ENCODE results near the gene CLDN12.

The CLDN12 gene

DNA sequence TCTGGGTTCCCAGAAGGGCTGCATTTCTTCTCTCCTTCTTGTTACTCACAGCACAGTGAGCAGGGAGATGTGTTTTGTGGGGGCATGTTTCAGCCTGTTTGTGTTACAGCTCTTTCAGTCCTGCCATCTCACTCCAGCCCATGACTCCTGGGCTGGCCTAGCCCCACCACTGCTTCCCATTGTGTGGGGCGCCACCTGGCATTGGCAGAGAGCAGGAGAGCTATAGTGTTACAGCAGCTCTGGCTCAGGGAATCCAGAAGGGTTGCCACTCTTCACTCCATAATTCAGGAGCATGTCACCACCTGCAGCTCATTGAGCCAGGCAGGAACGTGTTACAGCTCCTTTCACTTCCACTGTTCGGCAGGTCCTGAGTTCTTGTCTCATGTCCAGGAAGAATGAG is 30.0 kb downstream of the CLDN12 start:
- H3K27ac ChIP-seq (ENCODE audit: low read length), result no peak overlapping the region
- H3K9me3 ChIP-seq (replicated peaks; ENCODE audit: insufficient read depth, low read length), result no peaks in the 10 kb centered on the region
- H3K4me2 ChIP-seq (ENCODE audit: low read depth, low read length), result no peak overlapping the region
- TF ChIP-seq EZH2 (optimal IDR thresholded peaks at IDR 0.05; ENCODE audit: low read depth, low read length) (no peak), EZH2phosphoT487 (IDR thresholded peaks at IDR 0.05; ENCODE audit: low read length) (no peak)
- TF ChIP-seq, protein P1, sequence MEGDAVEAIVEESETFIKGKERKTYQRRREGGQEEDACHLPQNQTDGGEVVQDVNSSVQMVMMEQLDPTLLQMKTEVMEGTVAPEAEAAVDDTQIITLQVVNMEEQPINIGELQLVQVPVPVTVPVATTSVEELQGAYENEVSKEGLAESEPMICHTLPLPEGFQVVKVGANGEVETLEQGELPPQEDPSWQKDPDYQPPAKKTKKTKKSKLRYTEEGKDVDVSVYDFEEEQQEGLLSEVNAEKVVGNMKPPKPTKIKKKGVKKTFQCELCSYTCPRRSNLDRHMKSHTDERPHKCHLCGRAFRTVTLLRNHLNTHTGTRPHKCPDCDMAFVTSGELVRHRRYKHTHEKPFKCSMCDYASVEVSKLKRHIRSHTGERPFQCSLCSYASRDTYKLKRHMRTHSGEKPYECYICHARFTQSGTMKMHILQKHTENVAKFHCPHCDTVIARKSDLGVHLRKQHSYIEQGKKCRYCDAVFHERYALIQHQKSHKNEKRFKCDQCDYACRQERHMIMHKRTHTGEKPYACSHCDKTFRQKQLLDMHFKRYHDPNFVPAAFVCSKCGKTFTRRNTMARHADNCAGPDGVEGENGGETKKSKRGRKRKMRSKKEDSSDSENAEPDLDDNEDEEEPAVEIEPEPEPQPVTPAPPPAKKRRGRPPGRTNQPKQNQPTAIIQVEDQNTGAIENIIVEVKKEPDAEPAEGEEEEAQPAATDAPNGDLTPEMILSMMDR (IDR thresholded peaks at IDR 0.05; ENCODE audit: low read length), result no peak
- DNase-seq, result no peak
- H3K27me3 ChIP-seq (replicated peaks; ENCODE audit: insufficient read depth, low read length), result no peaks in the 10 kb centered on the region
- no peaks in the 10 kb centered on the region for H3F3A ChIP-seq (ENCODE audit: insufficient read depth, low read length)
- H3K4me1 ChIP-seq (ENCODE audit: low read length), result no peaks in the 10 kb centered on the region
- H3K4me3 ChIP-seq (ENCODE audit: low read length), result no peak overlapping the region
- H3K9me2 ChIP-seq (replicated peaks; ENCODE audit: insufficient read depth, low read length), result no peaks in the 10 kb centered on the region
- H4K20me1 ChIP-seq (ENCODE audit: insufficient read depth, low read length), result no peaks in the 10 kb centered on the region
- no peaks in the 10 kb centered on the region for H3K79me2 ChIP-seq (ENCODE audit: low read length)
- H3K9ac ChIP-seq (ENCODE audit: low read length), result no peak overlapping the region
- no peaks in the 10 kb centered on the region for H3K36me3 ChIP-seq (replicated peaks; ENCODE audit: insufficient read depth, low read length)
- H2AFZ ChIP-seq (ENCODE audit: low read length), result no peak overlapping the region

DNA sequence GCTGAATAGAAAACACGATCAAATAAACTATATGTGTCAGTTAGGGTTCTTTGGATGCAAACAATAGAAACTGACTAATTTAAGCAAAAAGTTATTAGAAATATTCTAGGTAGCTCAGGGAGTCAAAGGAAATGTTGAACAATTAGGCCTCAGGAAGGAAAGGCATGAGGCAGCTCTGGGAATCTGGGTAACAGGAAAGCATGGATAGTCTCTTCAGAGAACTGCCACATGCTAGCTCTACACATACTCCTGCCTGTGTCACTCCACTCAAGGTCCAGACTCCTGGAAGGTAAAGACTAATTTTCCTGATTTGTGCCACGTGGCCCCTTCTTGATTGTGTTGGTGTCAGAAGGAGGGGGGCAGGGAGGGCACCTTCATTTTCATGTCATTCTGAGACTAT is 42.4 kb downstream of the CLDN12 start:
- Histone ChIP-seq H3F3A (ENCODE audit: insufficient read depth, low read length) (no peaks in the 10 kb centered on the region), H3K9me2 (replicated peaks; ENCODE audit: insufficient read depth, low read length) (no peaks in the 10 kb centered on the region), H4K20me1 (ENCODE audit: insufficient read depth, low read length) (no peaks in the 10 kb centered on the region), H3K79me2 (ENCODE audit: low read length) (no peaks in the 10 kb centered on the region), H3K27ac (ENCODE audit: low read length) (no peak overlapping the region), H3K9ac (ENCODE audit: low read length) (no peak overlapping the region), H3K4me1 (ENCODE audit: low read length) (no peaks in the 10 kb centered on the region), H3K4me2 (ENCODE audit: low read depth, low read length) (no peak overlapping the region), H3K36me3 (replicated peaks; ENCODE audit: insufficient read depth, low read length) (no peaks in the 10 kb centered on the region), H3K27me3 (replicated peaks; ENCODE audit: insufficient read depth, low read length) (no peaks in the 10 kb centered on the region), H3K4me3 (ENCODE audit: low read length) (no peak overlapping the region), H3K9me3 (replicated peaks; ENCODE audit: insufficient read depth, low read length) (no peaks in the 10 kb centered on the region), H2AFZ (ENCODE audit: low read length) (no peak overlapping the region)
- TF ChIP-seq EZH2phosphoT487 (IDR thresholded peaks at IDR 0.05; ENCODE audit: low read length) (no peak), EZH2 (optimal IDR thresholded peaks at IDR 0.05; ENCODE audit: low read depth, low read length) (no peak)
- TF ChIP-seq, protein P1 (IDR thresholded peaks at IDR 0.05; ENCODE audit: low read length), result no peak
- DNase-seq, result no peak

DNA sequence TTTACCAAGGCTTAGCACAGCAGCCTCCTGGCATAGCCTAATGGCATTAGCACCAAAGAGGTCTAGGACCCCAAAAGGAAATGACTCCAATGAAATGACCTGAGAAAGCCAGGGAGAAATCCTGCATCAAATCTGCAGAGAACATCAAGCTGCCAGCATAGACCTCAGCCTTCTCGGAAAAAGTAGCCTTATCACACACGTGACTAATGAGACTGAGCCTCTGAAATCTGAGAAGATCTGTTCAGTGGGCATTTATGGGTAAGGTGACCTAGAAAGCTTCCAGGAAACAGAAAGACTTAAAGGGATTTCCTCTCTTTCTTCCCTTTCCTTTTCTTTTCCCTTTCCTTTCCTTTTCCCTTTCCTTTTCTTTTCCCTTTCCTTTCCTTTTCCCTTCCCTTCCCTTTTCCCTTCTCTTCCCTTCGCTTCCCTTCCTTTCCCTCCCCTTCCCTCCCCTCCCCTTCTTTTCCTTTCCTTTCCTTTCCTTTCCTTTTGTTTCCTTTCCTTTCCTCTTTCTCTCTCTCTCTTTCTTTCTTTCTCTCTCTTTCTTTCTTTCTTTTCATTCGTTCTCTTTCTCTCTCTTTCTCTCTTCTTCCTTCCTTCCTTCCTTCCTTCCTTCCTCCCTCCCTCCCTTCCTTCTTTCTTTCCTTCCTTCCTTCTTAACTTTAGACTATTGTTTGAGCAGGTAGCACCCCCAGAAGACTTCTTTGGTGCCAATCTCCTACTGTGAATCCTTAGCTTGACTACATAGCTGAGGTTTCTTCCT is 43.1 kb downstream of the CLDN12 start:
- Histone ChIP-seq H3K27ac (ENCODE audit: low read length) (no peak overlapping the region), H3F3A (ENCODE audit: insufficient read depth, low read length) (no peaks in the 10 kb centered on the region), H3K36me3 (replicated peaks; ENCODE audit: insufficient read depth, low read length) (no peaks in the 10 kb centered on the region), H3K79me2 (ENCODE audit: low read length) (no peaks in the 10 kb centered on the region), H3K27me3 (replicated peaks; ENCODE audit: insufficient read depth, low read length) (no peaks in the 10 kb centered on the region), H3K4me1 (ENCODE audit: low read length) (no peaks in the 10 kb centered on the region), H3K9me3 (replicated peaks; ENCODE audit: insufficient read depth, low read length) (no peaks in the 10 kb centered on the region), H4K20me1 (ENCODE audit: insufficient read depth, low read length) (no peaks in the 10 kb centered on the region), H3K4me3 (ENCODE audit: low read length) (no peak overlapping the region), H3K9ac (ENCODE audit: low read length) (no peak overlapping the region), H2AFZ (ENCODE audit: low read length) (no peak overlapping the region), H3K4me2 (ENCODE audit: low read depth, low read length) (no peak overlapping the region), H3K9me2 (replicated peaks; ENCODE audit: insufficient read depth, low read length) (no peaks in the 10 kb centered on the region)
- no peak for DNase-seq
- TF ChIP-seq EZH2 (optimal IDR thresholded peaks at IDR 0.05; ENCODE audit: low read depth, low read length), result no peak
- TF ChIP-seq, protein P1 (IDR thresholded peaks at IDR 0.05; ENCODE audit: low read length), result no peak
- no peak for TF ChIP-seq EZH2phosphoT487 (IDR thresholded peaks at IDR 0.05; ENCODE audit: low read length)

Data from MM.1S (cell line).